CD8-positive, alpha-beta memory T cell (primary cell): Measurements from ENCODE around the gene ZSCAN4. TPM values are rescaled to one million over a fixed set of nuclear protein-coding genes. Genes with fewer than 3 reads are reported as not detected.

Source experiments
- CTCF ChIA-PET: fragments of 350-600 bp; sonication (Branson Sonifier 250); formaldehyde crosslinking; loops from one replicate; lab custom pipeline; 2021; ENCODE audit warnings: antibody characterized with exemption; lab: Charles Lee
- POLR2A ChIA-PET: fragments of 350-600 bp; sonication (Branson Sonifier 250); formaldehyde crosslinking; loops from one replicate; lab custom pipeline; 2021; ENCODE audit warnings: antibody characterized with exemption; lab: Charles Lee
- DNase-seq, 5 donors: peaks; one replicate each; pipeline versions ENCODE4 v3.0.0 to v3.0.0-alpha.2; 2020 to 2022; ENCODE audit warnings: mixed read lengths in 1 of 5
- H3K27ac ChIP-seq: one replicate; pipeline ENCODE4 v1.7.0; 2013; ENCODE audit warnings: low read depth, mild to moderate bottlenecking, low read length, moderate library complexity
- H3K27me3 ChIP-seq: 2 replicates; pipeline ENCODE4 v1.7.0; 2013; ENCODE audit warnings: low read length, mild to moderate bottlenecking; ENCODE audit not compliant: insufficient read depth, poor library complexity, severe bottlenecking
- H3K36me3 ChIP-seq: 2 replicates; pipeline ENCODE4 v1.7.0; 2013; ENCODE audit warnings: mild to moderate bottlenecking, low read length, moderate library complexity; ENCODE audit not compliant: insufficient read depth
- H3K4me1 ChIP-seq: 2 replicates; pipeline ENCODE4 v1.7.0; 2013; ENCODE audit warnings: mild to moderate bottlenecking, low read length, moderate library complexity; ENCODE audit not compliant: insufficient read depth
- H3K4me3 ChIP-seq: 2 replicates; pipeline ENCODE4 v1.7.0; 2013; ENCODE audit warnings: mild to moderate bottlenecking, low read length
- H3K9me3 ChIP-seq: 2 replicates; pipeline ENCODE4 v1.7.0; 2013; ENCODE audit warnings: mild to moderate bottlenecking, low read length
- H3K27ac Mint-ChIP-seq, 8 donors: one replicate each; pipeline ENCODE4 v1.8.0; 2020 to 2021; ENCODE audit warnings: mixed read lengths in 8 of 8, mild to moderate bottlenecking in 6 of 8, inconsistent platforms in 3 of 8, moderate library complexity in 3 of 8
- H3K27me3 Mint-ChIP-seq, 2 donors: one replicate each; pipeline ENCODE4 v1.8.0; 2020 to 2021; ENCODE audit warnings: mixed read lengths in 2 of 2, mild to moderate bottlenecking in 1 of 2, moderate library complexity in 1 of 2
- H3K36me3 Mint-ChIP-seq, 3 donors: one replicate each; pipeline ENCODE4 v1.8.0; 2020 to 2021; ENCODE audit warnings: mixed read lengths in 3 of 3, inconsistent platforms in 1 of 3, mild to moderate bottlenecking in 1 of 3
- H3K4me1 Mint-ChIP-seq, 3 donors: one replicate each; pipeline ENCODE4 v1.8.0; 2020 to 2021; ENCODE audit warnings: mixed read lengths in 3 of 3, inconsistent platforms in 1 of 3, mild to moderate bottlenecking in 1 of 3
- H3K4me3 Mint-ChIP-seq, 7 donors: one replicate each; pipeline ENCODE4 v1.8.0; 2020 to 2021; ENCODE audit warnings: mixed read lengths in 7 of 7, mild to moderate bottlenecking in 6 of 7, moderate library complexity in 4 of 7, inconsistent platforms in 2 of 7
- H3K9me3 Mint-ChIP-seq, 5 donors: one replicate each; pipeline ENCODE4 v1.8.0; 2020 to 2022; ENCODE audit warnings: mixed read lengths in 5 of 5, mild to moderate bottlenecking in 3 of 5, moderate library complexity in 2 of 5, inconsistent platforms in 1 of 5
- polyA plus RNA-seq: library from polyadenylated mRNA; unstranded; fragments of 300-500 nt; fragmentation: Illumina TruSeq; gene quantifications from one replicate; pipeline ENCODE4 v1.2.3, GENCODE V29; 2021
- total RNA-seq, 2 experiments: library from RNA; stranded (reverse); gene quantifications; one replicate each; pipeline ENCODE4 v1.2.3, GENCODE V29; 2021

ZSCAN4 gene
- total and polyA plus RNA-seq, 3 experiments from 2014 or later = not detected

GRCh38 chr19:57664269-57665127 is 4.2 kb upstream of the ZSCAN4 start:
- no peak overlapping the region for H3K27ac ChIP-seq
- ChIA-PET POLR2A (interaction anchor here (1.1 kb wide), 1 partner anchor 45 kb away, joined by 3 read pairs; the partner anchor contains the start of gene ZNF154), CTCF (interaction anchor here (1.9 kb wide), 1 partner anchor 17 kb away, joined by 4 read pairs; the partner anchor contains the start of gene ZNF551)
- H3K4me1 ChIP-seq = peaks cover 4% of the 10 kb centered on the region
- H3K4me3 ChIP-seq = peak overlapping the region; percentile 6
- H3K9me3 ChIP-seq = no peaks in the 10 kb centered on the region
- Mint-ChIP-seq H3K4me1 (peaks cover 0 to 10% (median 5%) of the 10 kb centered on the region in 3 donors), H3K27me3 (peaks cover 45 to 57% of the 10 kb centered on the region in 2 donors), H3K4me3 (peak overlapping the region in 6 of 7 donors; percentile 44 to 77 (median 72)), H3K36me3 (peaks cover 0 to 3% (median 0%) of the 10 kb centered on the region in 3 donors), H3K9me3 (peaks cover 0 to 13% (median 7%) of the 10 kb centered on the region in 5 donors), H3K27ac (peak overlapping the region in 1 of 8 donors; percentile 8)
- no peaks in the 10 kb centered on the region for H3K36me3 ChIP-seq
- DNase-seq = no peak
- H3K27me3 ChIP-seq = peaks cover 8% of the 10 kb centered on the region

- H3K36me3 Mint-ChIP-seq = no peaks in the 10 kb centered on the region
- peaks cover 0 to 13% (median 7%) of the 10 kb centered on the region in 5 donors for H3K9me3 Mint-ChIP-seq
- H3K27me3 Mint-ChIP-seq = peaks cover 45 to 55% of the 10 kb centered on the region in 2 donors
- Histone ChIP-seq H3K36me3 (no peaks in the 10 kb centered on the region), H3K9me3 (no peaks in the 10 kb centered on the region), H3K27ac (no peak overlapping the region), H3K4me3 (no peak overlapping the region), H3K4me1 (peaks cover 4% of the 10 kb centered on the region), H3K27me3 (peaks cover 8% of the 10 kb centered on the region)
- POLR2A ChIA-PET = interaction anchor here (1.1 kb wide), 1 partner anchor 44 kb away, joined by 3 read pairs; the partner anchor contains the start of gene ZNF154
- H3K27ac Mint-ChIP-seq = peak overlapping the region in 1 of 8 donors; percentile 8
- peak overlapping the region in 4 of 7 donors; percentile 5 to 59 (median 48) for H3K4me3 Mint-ChIP-seq
- H3K4me1 Mint-ChIP-seq = peaks cover 0 to 10% (median 5%) of the 10 kb centered on the region in 3 donors
- CTCF ChIA-PET = interaction anchor here (1.9 kb wide), 1 partner anchor 16 kb away, joined by 4 read pairs; the partner anchor contains the start of gene ZNF551
- DNase-seq = no peak
These were observed 3.4 kb upstream of the ZSCAN4 start for GRCh38 chr19:57665261-57665806.

GRCh38 chr19:57667228-57667627 is 1.5 kb upstream of the ZSCAN4 start:
- H3K27me3 Mint-ChIP-seq = peaks cover 42 to 51% of the 10 kb centered on the region in 2 donors
- H3K27ac ChIP-seq = no peak overlapping the region
- H3K36me3 Mint-ChIP-seq = no peaks in the 10 kb centered on the region
- peaks cover 4% of the 10 kb centered on the region for H3K4me1 ChIP-seq
- no peak overlapping the region for H3K4me3 Mint-ChIP-seq
- H3K36me3 ChIP-seq = no peaks in the 10 kb centered on the region
- no peaks in the 10 kb centered on the region for H3K9me3 ChIP-seq
- POLR2A ChIA-PET = no interaction called here
- no peak overlapping the region for H3K27ac Mint-ChIP-seq
- no peak for DNase-seq
- no peak overlapping the region for H3K4me3 ChIP-seq
- CTCF ChIA-PET = no interaction called here
- peaks cover 8% of the 10 kb centered on the region for H3K27me3 ChIP-seq
- H3K4me1 Mint-ChIP-seq = peaks cover 0 to 10% (median 5%) of the 10 kb centered on the region in 3 donors
- peaks cover 0 to 14% (median 7%) of the 10 kb centered on the region in 5 donors for H3K9me3 Mint-ChIP-seq

- ChIA-PET POLR2A (no interaction called here), CTCF (interaction anchor here (1.4 kb wide), 1 partner anchor 11 kb away, joined by 5 read pairs; the partner anchor contains the start of gene ZNF551)
- H3K27ac ChIP-seq = no peak overlapping the region
- Mint-ChIP-seq H3K27ac (no peak overlapping the region), H3K27me3 (peaks cover 20 to 43% of the 10 kb centered on the region in 2 donors), H3K4me1 (no peaks in the 10 kb centered on the region), H3K9me3 (peaks cover 0 to 25% (median 8%) of the 10 kb centered on the region in 5 donors), H3K4me3 (no peak overlapping the region), H3K36me3 (no peaks in the 10 kb centered on the region)
- H3K4me3 ChIP-seq = no peak overlapping the region
- no peaks in the 10 kb centered on the region for H3K9me3 ChIP-seq
- no peaks in the 10 kb centered on the region for H3K27me3 ChIP-seq
- no peaks in the 10 kb centered on the region for H3K36me3 ChIP-seq
- DNase-seq = no peak
- no peaks in the 10 kb centered on the region for H3K4me1 ChIP-seq
These were observed 2.6 kb downstream of the ZSCAN4 start for GRCh38 chr19:57671124-57671895.

- DNase-seq = no peak
- no peaks in the 10 kb centered on the region for H3K4me1 Mint-ChIP-seq
These were observed 3.7 kb downstream of the ZSCAN4 start for GRCh38 chr19:57672466-57672865.

GRCh38 chr19:57675881-57676280 is 7.1 kb downstream of the ZSCAN4 start:
- Histone ChIP-seq H3K4me3 (no peak overlapping the region), H3K27ac (no peak overlapping the region), H3K4me1 (no peaks in the 10 kb centered on the region), H3K27me3 (no peaks in the 10 kb centered on the region), H3K9me3 (peaks cover 4% of the 10 kb centered on the region), H3K36me3 (no peaks in the 10 kb centered on the region)
- DNase-seq = no peak
- peaks cover 22 to 43% of the 10 kb centered on the region in 2 donors for H3K27me3 Mint-ChIP-seq
- H3K4me1 Mint-ChIP-seq = no peaks in the 10 kb centered on the region
- H3K27ac Mint-ChIP-seq = no peak overlapping the region
- H3K36me3 Mint-ChIP-seq = peaks cover 0 to 14% (median 0%) of the 10 kb centered on the region in 3 donors
- peaks cover 0 to 44% (median 11%) of the 10 kb centered on the region in 5 donors for H3K9me3 Mint-ChIP-seq
- H3K4me3 Mint-ChIP-seq = no peak overlapping the region
- ChIA-PET CTCF (no interaction called here), POLR2A (no interaction called here)

More at GRCh38 chr19:57672466-57672865, 3.7 kb downstream of the ZSCAN4 start:
- Mint-ChIP-seq H3K4me3 (no peak overlapping the region), H3K27ac (no peak overlapping the region), H3K9me3 (peaks cover 0 to 24% (median 9%) of the 10 kb centered on the region in 5 donors), H3K27me3 (peaks cover 29 to 42% of the 10 kb centered on the region in 2 donors), H3K36me3 (no peaks in the 10 kb centered on the region)
- Histone ChIP-seq H3K36me3 (no peaks in the 10 kb centered on the region), H3K9me3 (no peaks in the 10 kb centered on the region), H3K4me3 (no peak overlapping the region), H3K27ac (no peak overlapping the region), H3K27me3 (no peaks in the 10 kb centered on the region), H3K4me1 (no peaks in the 10 kb centered on the region)
- ChIA-PET CTCF (interaction anchor here (1.4 kb wide), 1 partner anchor 9 kb away, joined by 5 read pairs; the partner anchor contains the start of gene ZNF551), POLR2A (interaction anchor here (0.6 kb wide), 1 partner anchor 1106 kb away, joined by 3 read pairs; no protein-coding TSS in a partner anchor)

- Histone ChIP-seq H3K4me3 (peak overlapping the region; percentile 87), H3K27me3 (no peaks in the 10 kb centered on the region), H3K4me1 (peaks cover 18% of the 10 kb centered on the region), H3K36me3 (peaks cover 39% of the 10 kb centered on the region), H3K9me3 (peaks cover 56% of the 10 kb centered on the region), H3K27ac (peak overlapping the region; percentile 58)
- Mint-ChIP-seq H3K36me3 (peaks cover 42 to 75% (median 59%) of the 10 kb centered on the region in 3 donors), H3K4me1 (peaks cover 39 to 48% (median 48%) of the 10 kb centered on the region in 3 donors), H3K4me3 (peak overlapping the region; percentile 94 to 99 (median 98)), H3K9me3 (peaks cover 39 to 80% (median 64%) of the 10 kb centered on the region in 5 donors), H3K27ac (peak overlapping the region; percentile 77 to 97 (median 95)), H3K27me3 (peaks cover 10 to 12% of the 10 kb centered on the region in 2 donors)
- CTCF ChIA-PET = interaction anchor here (0.8 to 2.0 kb wide), 10 partner anchors 10 to 780 kb away, joined by 3 to 5 read pairs (median 4); partner anchors contain the start of genes ZNF154, ZNF772 and ZNF776
- DNase-seq = no peak
- POLR2A ChIA-PET = interaction anchor here (1.0 to 2.3 kb wide), 7 partner anchors 26 to 412 kb away, joined by 3 to 24 read pairs (median 4); partner anchors contain the start of genes ZNF134, ZNF154, ZNF417 and ZNF549
These were observed 13.6 kb downstream of the ZSCAN4 start for GRCh38 chr19:57682226-57682766.
